DOHH2 (cell line): ENCODE results near the gene LSS.

Experiments
- H3F3A ChIP-seq: fragments of 200-600 bp; sonication (generic), shearing (Covaris generic); 2 replicates; pipeline ENCODE4 v1.6.0; 2016; ENCODE audit warnings: antibody characterized with exemption, mild to moderate bottlenecking; ENCODE audit not compliant: control insufficient read depth, insufficient read depth
- H3K27ac ChIP-seq: fragments of 200-600 bp; sonication (generic); 2 replicates; pipeline ENCODE4 v1.5.1; 2014; ENCODE audit warnings: low read depth, mild to moderate bottlenecking, low read length, moderate library complexity
- H3K27me3 ChIP-seq: fragments of 200-600 bp; sonication (generic); 2 replicates; pipeline ENCODE4 v1.6.1; 2014; ENCODE audit warnings: mild to moderate bottlenecking, low read length, mixed read lengths; ENCODE audit not compliant: control insufficient read depth
- H3K36me3 ChIP-seq: fragments of 200-600 bp; sonication (generic); 2 replicates; pipeline ENCODE4 v1.6.1; 2014; ENCODE audit warnings: mild to moderate bottlenecking, low read length, moderate library complexity, mixed read lengths; ENCODE audit not compliant: control insufficient read depth
- H3K4me1 ChIP-seq: fragments of 200-600 bp; sonication (generic); 2 replicates; pipeline ENCODE4 v1.6.1; 2014; ENCODE audit warnings: mild to moderate bottlenecking, low read length, mixed read lengths; ENCODE audit not compliant: control insufficient read depth
- H3K4me2 ChIP-seq: fragments of 200-600 bp; sonication (generic); 2 replicates; pipeline ENCODE4 v1.6.0; 2014; ENCODE audit warnings: mild to moderate bottlenecking, low read length, moderate library complexity
- H3K4me3 ChIP-seq: fragments of 200-600 bp; sonication (generic); 2 replicates; pipeline ENCODE4 v1.5.1; 2014; ENCODE audit warnings: mild to moderate bottlenecking, low read length, mixed read lengths
- H3K79me2 ChIP-seq: fragments of 200-600 bp; sonication (generic); 2 replicates; pipeline ENCODE4 v1.6.1; 2014; ENCODE audit warnings: mild to moderate bottlenecking, low read length, mixed read lengths; ENCODE audit not compliant: control insufficient read depth
- H3K9me2 ChIP-seq: fragments of 200-600 bp; sonication (generic); replicated peaks from 2 replicates; pipeline ENCODE4 v1.6.1; 2014; ENCODE audit warnings: mild to moderate bottlenecking, low read length, mixed read lengths; ENCODE audit not compliant: control insufficient read depth
- H3K9me3 ChIP-seq: fragments of 200-600 bp; sonication (generic); 2 replicates; pipeline ENCODE4 v1.6.1; 2014; ENCODE audit warnings: antibody characterized with exemption, low read length, mixed read lengths; ENCODE audit not compliant: control insufficient read depth, insufficient read depth
- H4K20me1 ChIP-seq: fragments of 200-600 bp; sonication (generic); 2 replicates; pipeline ENCODE4 v1.6.0; 2014; ENCODE audit warnings: low read depth, mild to moderate bottlenecking, antibody characterized with exemption, low read length, moderate library complexity; ENCODE audit not compliant: control insufficient read depth, insufficient read depth
- EZH2phosphoT487 ChIP-seq: fragments of 200-600 bp; sonication (generic); IDR thresholded peaks from 2 replicates; pipeline ENCODE4 v1.6.1; 2017; ENCODE audit warnings: borderline replicate concordance, mild to moderate bottlenecking, antibody characterized with exemption, low read length, moderate library complexity, mixed read lengths
- TF ChIP-seq, protein P1 (sequence below): fragments of 200-600 bp; sonication (generic); IDR thresholded peaks from one replicate; pipeline ENCODE4 v1.5.1; 2014; ENCODE audit warnings: antibody characterized with exemption, mild to moderate bottlenecking, low read depth, low read length; ENCODE audit not compliant: poor library complexity, severe bottlenecking

Gene LSS

DNA sequence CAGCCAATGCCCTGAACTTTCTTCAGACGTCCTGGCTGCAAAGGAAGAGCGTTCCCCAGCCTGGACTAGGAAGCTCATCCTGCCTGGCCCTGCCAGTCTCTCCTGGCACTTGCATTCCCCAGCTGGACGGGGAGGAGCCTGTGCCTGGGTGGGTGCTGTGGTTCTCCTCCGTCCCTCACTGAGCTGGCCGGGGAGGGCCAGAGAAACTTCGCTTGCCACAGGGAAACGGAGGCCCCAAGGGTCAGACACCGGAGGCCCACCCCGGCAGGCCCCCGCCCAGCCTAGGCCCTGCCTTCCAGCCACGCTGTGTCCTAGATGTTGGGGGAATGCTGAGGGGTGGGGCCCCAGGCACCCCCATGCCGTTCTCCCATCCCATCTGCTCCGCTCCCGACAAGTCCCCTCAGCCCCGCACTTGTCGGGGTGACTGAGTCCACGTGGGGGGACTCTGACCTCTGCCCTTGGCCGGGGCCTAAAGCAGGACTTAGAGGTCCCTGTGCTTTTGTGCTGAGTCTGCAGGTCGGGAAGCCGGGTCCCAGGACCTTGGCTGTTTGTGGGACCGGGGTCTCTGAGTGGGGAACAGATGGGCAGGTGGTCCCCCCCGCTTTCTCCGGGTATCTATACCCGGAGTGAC, 78.0 kb downstream of the LSS start:
- H3K27me3 ChIP-seq: no peaks in the 10 kb centered on the region
- no peak overlapping the region for H3K27ac ChIP-seq
- no peaks in the 10 kb centered on the region for H3K36me3 ChIP-seq
- H3K4me1 ChIP-seq: no peaks in the 10 kb centered on the region; the same call in 1 of the 2 replicates
- H4K20me1 ChIP-seq: no peaks in the 10 kb centered on the region
- no peak for TF ChIP-seq EZH2phosphoT487
- TF ChIP-seq, protein P1, sequence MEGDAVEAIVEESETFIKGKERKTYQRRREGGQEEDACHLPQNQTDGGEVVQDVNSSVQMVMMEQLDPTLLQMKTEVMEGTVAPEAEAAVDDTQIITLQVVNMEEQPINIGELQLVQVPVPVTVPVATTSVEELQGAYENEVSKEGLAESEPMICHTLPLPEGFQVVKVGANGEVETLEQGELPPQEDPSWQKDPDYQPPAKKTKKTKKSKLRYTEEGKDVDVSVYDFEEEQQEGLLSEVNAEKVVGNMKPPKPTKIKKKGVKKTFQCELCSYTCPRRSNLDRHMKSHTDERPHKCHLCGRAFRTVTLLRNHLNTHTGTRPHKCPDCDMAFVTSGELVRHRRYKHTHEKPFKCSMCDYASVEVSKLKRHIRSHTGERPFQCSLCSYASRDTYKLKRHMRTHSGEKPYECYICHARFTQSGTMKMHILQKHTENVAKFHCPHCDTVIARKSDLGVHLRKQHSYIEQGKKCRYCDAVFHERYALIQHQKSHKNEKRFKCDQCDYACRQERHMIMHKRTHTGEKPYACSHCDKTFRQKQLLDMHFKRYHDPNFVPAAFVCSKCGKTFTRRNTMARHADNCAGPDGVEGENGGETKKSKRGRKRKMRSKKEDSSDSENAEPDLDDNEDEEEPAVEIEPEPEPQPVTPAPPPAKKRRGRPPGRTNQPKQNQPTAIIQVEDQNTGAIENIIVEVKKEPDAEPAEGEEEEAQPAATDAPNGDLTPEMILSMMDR: no peak
- no peaks in the 10 kb centered on the region for H3K9me2 ChIP-seq
- H3K4me3 ChIP-seq: no peak overlapping the region
- no peak overlapping the region for H3K4me2 ChIP-seq
- H3K79me2 ChIP-seq: no peaks in the 10 kb centered on the region
- no peaks in the 10 kb centered on the region for H3F3A ChIP-seq
- no peaks in the 10 kb centered on the region for H3K9me3 ChIP-seq

DNA sequence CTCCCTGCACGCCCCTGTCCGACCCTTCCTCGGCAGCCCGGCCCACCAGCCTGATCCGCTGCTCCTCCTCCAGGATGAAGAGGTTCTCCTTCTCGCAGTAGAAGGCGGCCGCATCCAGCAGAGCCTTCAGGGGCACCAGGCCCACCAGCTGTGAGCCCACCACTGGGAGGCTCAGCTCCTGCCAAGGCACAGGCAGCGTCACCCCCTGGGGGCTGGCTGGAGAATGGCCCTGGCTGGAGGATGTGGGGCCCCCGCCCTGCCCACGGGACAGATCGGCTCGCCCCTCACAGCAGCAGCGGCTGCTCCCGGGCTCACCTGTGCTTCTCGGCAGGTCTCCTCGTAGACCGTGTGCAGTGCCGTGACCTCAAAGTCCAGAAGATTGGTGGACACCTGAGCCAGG, 78.5 kb downstream of the LSS start:
- Histone ChIP-seq H3K27me3 (no peaks in the 10 kb centered on the region), H3K79me2 (no peaks in the 10 kb centered on the region), H3K27ac (no peak overlapping the region), H3K4me2 (no peak overlapping the region), H3K4me3 (no peak overlapping the region), H4K20me1 (no peaks in the 10 kb centered on the region), H3K9me2 (no peaks in the 10 kb centered on the region), H3K9me3 (no peaks in the 10 kb centered on the region; the same call in 1 of the 2 replicates), H3K36me3 (no peaks in the 10 kb centered on the region), H3F3A (no peaks in the 10 kb centered on the region), H3K4me1 (no peaks in the 10 kb centered on the region; the same call in 1 of the 2 replicates)
- TF ChIP-seq EZH2phosphoT487: no peak
- TF ChIP-seq, protein P1: no peak

DNA sequence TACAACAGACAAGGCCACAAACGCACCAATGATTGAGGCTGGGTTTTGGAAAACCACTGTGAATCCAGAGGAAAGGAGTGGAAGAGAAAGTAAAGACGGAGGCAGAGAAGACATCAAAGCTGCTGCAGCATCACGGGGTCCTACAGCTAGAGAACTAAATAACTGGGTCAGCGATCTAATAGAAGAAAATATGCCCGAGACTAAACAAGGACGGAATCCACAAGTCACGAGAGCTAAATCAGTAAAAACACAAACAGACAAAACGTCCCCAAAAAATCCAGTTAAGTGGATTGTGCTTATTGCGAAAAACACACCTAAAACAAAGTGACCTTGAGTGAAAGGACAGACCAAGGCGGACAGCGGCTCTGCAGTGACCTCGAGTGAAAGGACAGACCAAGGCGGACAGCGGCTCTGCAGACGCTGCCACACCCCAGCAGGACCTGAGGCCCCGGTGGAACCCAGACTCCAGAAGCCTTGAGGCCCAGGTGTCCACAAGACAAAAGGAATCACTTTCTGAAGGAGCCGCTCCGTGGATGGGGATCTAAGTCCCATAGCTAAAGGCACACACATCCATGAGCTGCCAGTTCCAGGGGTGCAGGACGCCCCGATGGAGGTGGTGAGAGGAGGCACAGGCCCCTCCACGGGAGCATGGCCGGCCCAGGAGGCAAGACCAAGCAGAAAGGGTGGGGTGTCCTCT, 79.2 kb downstream of the LSS start:
- Histone ChIP-seq H3K27ac (no peak overlapping the region), H3K27me3 (no peaks in the 10 kb centered on the region), H3K79me2 (no peaks in the 10 kb centered on the region), H3K4me1 (no peaks in the 10 kb centered on the region; the same call in 1 of the 2 replicates), H3K9me2 (no peaks in the 10 kb centered on the region), H3K9me3 (peaks cover 5% of the 10 kb centered on the region; the same call in 1 of the 2 replicates), H3K36me3 (no peaks in the 10 kb centered on the region), H3K4me2 (no peak overlapping the region), H3F3A (no peaks in the 10 kb centered on the region), H4K20me1 (no peaks in the 10 kb centered on the region), H3K4me3 (no peak overlapping the region)
- TF ChIP-seq EZH2phosphoT487: no peak
- TF ChIP-seq, protein P1: no peak
